Prostate gland (tissue), 2 donors: ENCODE data around the gene PLA2G2F. TPM values are rescaled to one million over a fixed set of nuclear protein-coding genes. Genes with fewer than 3 reads are reported as not detected.

Experiments
- DNase-seq: peaks from one replicate; pipeline ENCODE4 v3.0.0-alpha.2; 2019; ENCODE audit warnings: low spot score
- H3K27ac ChIP-seq, 2 donors: fragments of 200-600 bp; sonication (generic); 2 replicates each; pipeline ENCODE4 v1.5.1; 2017 to 2019
- H3K27me3 ChIP-seq: fragments of 200-600 bp; sonication (generic); replicated peaks from 2 replicates; pipeline ENCODE4 v1.5.1; 2019; ENCODE audit not compliant: insufficient read depth
- H3K36me3 ChIP-seq, 2 donors: fragments of 200-600 bp; sonication (generic); 1 replicate in 1 of 2; 2 replicates in 1 of 2; pipeline versions ENCODE4 v1.5.1 to v1.8.1; 2017 to 2019
- H3K4me1 ChIP-seq: fragments of 200-600 bp; sonication (generic); replicated peaks from 2 replicates; pipeline ENCODE4 v1.5.1; 2019
- H3K4me3 ChIP-seq, 2 donors: fragments of 200-600 bp; sonication (generic); 2 replicates each; pipeline ENCODE4 v1.5.1; 2017 to 2019
- H3K9me3 ChIP-seq: fragments of 200-600 bp; sonication (generic); 2 replicates; pipeline ENCODE4 v1.5.1; 2017
- POLR2A ChIP-seq: fragments of 450-650 bp; IDR thresholded peaks from one replicate; pipeline ENCODE4 v1.6.1; 2016; ENCODE audit warnings: antibody characterized with exemption, mild to moderate bottlenecking
- POLR2AphosphoS5 ChIP-seq: sonication (generic); formaldehyde crosslinking; IDR thresholded peaks from one replicate; pipeline ENCODE4 v1.6.1; 2017; ENCODE audit warnings: antibody characterized with exemption
- WGBS: methylation state at CpG from one replicate; pipeline ENCODE4 v1.1.5; 2018; 5-methylcytosine and 5-hydroxymethylcytosine counted together
- intact Hi-C: fragments of 100-400 bp; cut with DNase I; formaldehyde crosslinking; loops from one replicate; pipeline ENCODE4 v1.14.2; 2022
- total RNA-seq, 2 donors: library from RNA; depleted of rRNA; stranded (reverse); fragments of >200 nt; gene quantifications; one replicate each; pipeline ENCODE4 v1.1.0, GENCODE V29; 2016
- TF ChIP-seq, protein P1 (sequence below), 4 experiments: fragments of 200-600 bp in 2 of 4; fragments of 450-650 bp in 2 of 4; sonication (generic) in 2 of 4; IDR thresholded peaks; 1 replicate in 3 of 4; 2 replicates in 1 of 4; pipeline ENCODE4 v1.5.1; 2016 to 2019; ENCODE audit warnings: antibody characterized with exemption in 4 of 4, mild to moderate bottlenecking in 2 of 4, moderate library complexity in 2 of 4

PLA2G2F gene
- total RNA-seq, 2 donors from 2014 or later, result 0.23 TPM

DNA sequence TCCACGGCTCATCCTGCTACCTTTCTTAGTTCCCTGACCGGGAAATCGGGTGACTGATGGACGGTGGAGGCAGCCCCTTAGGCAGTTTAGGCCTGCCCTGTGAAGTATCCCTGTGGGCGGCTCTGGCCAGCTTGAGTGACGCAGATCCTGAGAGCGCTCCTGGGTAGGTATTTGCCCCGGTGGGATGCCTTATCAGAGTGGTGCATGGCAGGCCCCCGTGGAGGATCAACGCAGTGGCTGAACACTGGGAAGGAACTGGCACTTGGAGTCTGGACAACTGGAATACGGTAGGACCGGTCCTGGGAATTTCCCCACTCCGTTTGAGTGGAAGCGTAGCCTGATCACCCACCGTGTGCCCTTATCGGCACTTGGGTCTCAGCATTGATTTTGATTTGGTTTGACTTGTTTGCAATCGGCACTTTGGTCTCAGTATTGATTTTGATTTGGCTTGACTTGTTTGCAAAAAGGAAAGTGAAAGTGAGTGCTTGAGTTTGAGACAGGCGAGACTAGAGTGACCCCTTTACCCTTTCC, 15.2 kb downstream of the PLA2G2F start:
- Histone ChIP-seq H3K36me3 (no peaks in the 10 kb centered on the region), H3K27ac (no peak overlapping the region), H3K4me3 (no peak overlapping the region), H3K27me3 (no peaks in the 10 kb centered on the region), H3K4me1 (no peaks in the 10 kb centered on the region), H3K9me3 (no peaks in the 10 kb centered on the region)
- WGBS, result 86% methylated on average over 18 of the region's 18 CpGs
- intact Hi-C loops, result loop anchor here (5.0 kb wide), 3 partner anchors 52 to 237 kb away; no protein-coding TSS in a partner anchor
- no peak for DNase-seq
- TF ChIP-seq POLR2AphosphoS5 (no peak), POLR2A (no peak)
- TF ChIP-seq, protein P1, sequence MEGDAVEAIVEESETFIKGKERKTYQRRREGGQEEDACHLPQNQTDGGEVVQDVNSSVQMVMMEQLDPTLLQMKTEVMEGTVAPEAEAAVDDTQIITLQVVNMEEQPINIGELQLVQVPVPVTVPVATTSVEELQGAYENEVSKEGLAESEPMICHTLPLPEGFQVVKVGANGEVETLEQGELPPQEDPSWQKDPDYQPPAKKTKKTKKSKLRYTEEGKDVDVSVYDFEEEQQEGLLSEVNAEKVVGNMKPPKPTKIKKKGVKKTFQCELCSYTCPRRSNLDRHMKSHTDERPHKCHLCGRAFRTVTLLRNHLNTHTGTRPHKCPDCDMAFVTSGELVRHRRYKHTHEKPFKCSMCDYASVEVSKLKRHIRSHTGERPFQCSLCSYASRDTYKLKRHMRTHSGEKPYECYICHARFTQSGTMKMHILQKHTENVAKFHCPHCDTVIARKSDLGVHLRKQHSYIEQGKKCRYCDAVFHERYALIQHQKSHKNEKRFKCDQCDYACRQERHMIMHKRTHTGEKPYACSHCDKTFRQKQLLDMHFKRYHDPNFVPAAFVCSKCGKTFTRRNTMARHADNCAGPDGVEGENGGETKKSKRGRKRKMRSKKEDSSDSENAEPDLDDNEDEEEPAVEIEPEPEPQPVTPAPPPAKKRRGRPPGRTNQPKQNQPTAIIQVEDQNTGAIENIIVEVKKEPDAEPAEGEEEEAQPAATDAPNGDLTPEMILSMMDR (IDR thresholded peaks at IDR 0.05), result no peak

DNA sequence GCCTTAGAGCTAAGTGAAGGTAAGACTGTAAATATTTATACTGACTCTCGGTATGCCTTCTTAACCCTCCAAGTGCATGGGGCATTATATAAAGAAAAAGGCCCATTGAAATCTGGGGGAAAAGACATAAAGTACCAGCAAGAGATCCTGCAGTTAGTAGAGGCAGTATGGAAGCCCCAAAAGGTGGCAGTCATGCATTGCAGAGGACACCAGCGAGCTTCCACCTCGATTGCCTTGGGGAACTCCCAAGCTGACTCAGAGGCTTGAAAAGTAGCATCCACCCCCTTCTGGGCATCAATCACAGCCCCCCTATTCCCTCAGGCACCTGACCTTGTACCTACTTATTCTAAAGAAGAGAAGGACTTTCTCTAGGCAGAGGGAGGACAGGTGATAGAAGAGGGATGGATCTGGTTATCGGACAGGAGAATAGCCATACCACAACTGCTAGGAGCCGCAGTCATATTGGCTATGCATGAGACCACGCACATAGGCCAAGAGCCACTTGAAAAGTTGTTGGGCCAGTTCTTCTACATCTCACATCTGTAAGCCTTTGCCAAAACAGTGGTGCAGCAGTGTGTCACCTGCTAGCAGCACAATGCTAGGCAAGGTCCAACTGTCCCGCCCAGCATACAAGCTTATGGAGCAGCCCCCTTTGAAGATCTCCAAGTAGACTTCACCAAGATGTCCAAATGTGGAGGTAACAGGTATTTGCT, 19.4 kb downstream of the PLA2G2F start:
- TF ChIP-seq, protein P1 (IDR thresholded peaks at IDR 0.05), result no peak
- TF ChIP-seq POLR2A (no peak), POLR2AphosphoS5 (no peak)
- intact Hi-C loops, result no loop called here
- H3K4me3 ChIP-seq, result no peak overlapping the region
- 90% methylated on average over 7 of the region's 7 CpGs for WGBS
- H3K9me3 ChIP-seq, result no peaks in the 10 kb centered on the region
- DNase-seq, result no peak
- H3K27ac ChIP-seq, result no peak overlapping the region
- no peaks in the 10 kb centered on the region for H3K4me1 ChIP-seq
- H3K27me3 ChIP-seq, result no peaks in the 10 kb centered on the region
- H3K36me3 ChIP-seq, result no peaks in the 10 kb centered on the region

DNA sequence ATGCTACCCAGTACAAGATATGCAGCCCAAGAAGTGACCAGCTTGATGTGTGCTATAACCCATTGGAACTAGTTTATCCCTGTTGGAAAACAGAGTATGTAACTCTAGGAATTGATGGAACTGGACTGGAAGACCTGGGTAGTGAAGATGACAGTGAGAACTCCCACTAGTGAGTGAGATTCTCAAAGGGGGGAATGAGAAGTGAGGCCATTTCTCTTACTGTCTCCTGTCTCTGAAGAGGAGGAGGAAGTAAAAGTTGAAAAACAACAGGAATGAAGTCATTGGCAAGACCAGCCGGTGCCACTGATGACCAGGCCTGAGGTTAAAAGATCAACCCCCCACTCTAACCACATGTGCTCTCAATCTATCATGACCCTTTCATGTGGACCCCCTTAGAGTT, 20.9 kb downstream of the PLA2G2F start:
- 76% methylated on average over 1 of the region's 1 CpG for WGBS
- no peaks in the 10 kb centered on the region for H3K4me1 ChIP-seq
- DNase-seq, result no peak
- no peak overlapping the region for H3K4me3 ChIP-seq
- H3K27ac ChIP-seq, result no peak overlapping the region
- intact Hi-C loops, result no loop called here
- no peak for TF ChIP-seq POLR2AphosphoS5
- TF ChIP-seq, protein P1 (IDR thresholded peaks at IDR 0.05), result no peak
- no peak for TF ChIP-seq POLR2A
- H3K9me3 ChIP-seq, result no peaks in the 10 kb centered on the region
- H3K27me3 ChIP-seq, result no peaks in the 10 kb centered on the region
- H3K36me3 ChIP-seq, result no peaks in the 10 kb centered on the region

DNA sequence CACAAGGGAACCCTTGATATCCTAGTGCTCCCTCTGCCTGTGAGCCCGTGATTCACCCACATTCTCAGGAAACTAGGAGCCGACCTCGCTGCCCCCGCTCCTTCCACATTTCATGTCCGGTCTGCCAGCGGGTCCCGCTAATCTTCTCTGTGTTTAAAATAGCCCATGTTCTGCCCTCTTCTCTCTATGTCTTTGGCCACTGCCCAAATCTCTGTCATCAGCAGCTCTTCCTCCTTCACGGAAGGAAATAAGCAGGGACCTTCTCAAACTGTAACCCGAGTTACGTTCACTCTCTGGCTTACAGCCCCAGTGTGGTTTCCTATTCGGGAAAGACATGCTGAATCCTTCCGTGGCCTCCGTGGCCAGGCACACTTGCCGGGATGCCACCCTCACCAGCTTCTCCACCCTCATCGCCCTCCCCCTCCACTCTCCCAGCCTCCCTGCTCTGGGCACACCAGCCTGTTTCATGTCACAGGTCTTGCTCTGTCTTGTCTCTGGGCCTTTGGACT, 25.6 kb downstream of the PLA2G2F start:
- H3K27me3 ChIP-seq, result no peaks in the 10 kb centered on the region
- no peak overlapping the region for H3K4me3 ChIP-seq
- no peaks in the 10 kb centered on the region for H3K36me3 ChIP-seq
- 62% methylated on average over 15 of the region's 15 CpGs for WGBS
- H3K27ac ChIP-seq, result no peak overlapping the region
- peaks cover 3% of the 10 kb centered on the region for H3K4me1 ChIP-seq
- DNase-seq, result no peak
- intact Hi-C loops, result no loop called here
- TF ChIP-seq POLR2AphosphoS5, result no peak
- no peak for TF ChIP-seq POLR2A
- TF ChIP-seq, protein P1 (IDR thresholded peaks at IDR 0.05), result no peak
- H3K9me3 ChIP-seq, result no peaks in the 10 kb centered on the region

DNA sequence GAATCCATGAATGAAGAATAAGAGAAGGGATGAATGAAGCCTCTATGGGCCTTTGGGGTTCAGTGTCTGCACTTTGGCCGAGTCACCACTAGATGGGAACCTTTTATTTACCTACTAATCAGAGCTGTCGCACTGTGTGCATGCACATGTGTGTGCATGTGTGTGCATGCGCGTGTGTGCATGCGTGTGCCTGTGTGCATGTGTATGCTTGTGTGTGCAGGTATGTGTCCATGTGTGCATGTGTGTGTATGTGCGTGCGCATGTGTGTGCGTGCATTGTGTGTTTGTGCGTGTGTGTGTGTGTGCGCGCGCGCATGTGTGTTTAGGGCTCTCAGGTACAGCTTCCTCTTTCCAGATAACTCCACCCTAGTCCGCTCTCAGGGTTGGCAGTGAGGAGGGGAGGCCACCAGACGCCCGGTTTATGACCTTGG, 26.4 kb downstream of the PLA2G2F start:
- DNase-seq, result no peak
- Histone ChIP-seq H3K4me3 (no peak overlapping the region), H3K36me3 (no peaks in the 10 kb centered on the region), H3K27ac (no peak overlapping the region), H3K4me1 (peaks cover 3% of the 10 kb centered on the region), H3K27me3 (no peaks in the 10 kb centered on the region), H3K9me3 (no peaks in the 10 kb centered on the region)
- no peak for TF ChIP-seq POLR2A
- TF ChIP-seq, protein P1 (IDR thresholded peaks at IDR 0.05), result peak in 2 of 4 experiments; percentile 10 to 30
- WGBS, result 82% methylated on average over 16 of the region's 16 CpGs
- intact Hi-C loops, result no loop called here
